ENCODE data around the gene HOXB4.

The HOXB4 gene

DNA sequence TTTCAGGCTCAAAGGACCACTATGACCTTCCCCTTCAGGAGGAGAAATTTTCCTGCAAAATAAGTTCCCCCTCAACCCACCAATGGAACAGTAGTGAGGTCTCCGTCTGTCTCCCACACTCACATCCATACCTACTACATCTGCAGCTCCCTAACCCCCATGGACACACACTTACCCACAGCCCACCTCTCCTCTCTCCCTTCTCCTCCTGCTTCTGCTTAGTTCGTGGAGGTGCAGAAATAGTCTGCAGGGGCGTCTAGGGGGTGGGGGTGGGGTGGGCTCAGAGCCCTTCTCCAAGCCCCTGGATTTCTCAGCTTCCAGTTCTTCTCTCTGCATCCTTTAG is 8.9 kb downstream of the HOXB4 start:
- no peak for DNase-seq

DNA sequence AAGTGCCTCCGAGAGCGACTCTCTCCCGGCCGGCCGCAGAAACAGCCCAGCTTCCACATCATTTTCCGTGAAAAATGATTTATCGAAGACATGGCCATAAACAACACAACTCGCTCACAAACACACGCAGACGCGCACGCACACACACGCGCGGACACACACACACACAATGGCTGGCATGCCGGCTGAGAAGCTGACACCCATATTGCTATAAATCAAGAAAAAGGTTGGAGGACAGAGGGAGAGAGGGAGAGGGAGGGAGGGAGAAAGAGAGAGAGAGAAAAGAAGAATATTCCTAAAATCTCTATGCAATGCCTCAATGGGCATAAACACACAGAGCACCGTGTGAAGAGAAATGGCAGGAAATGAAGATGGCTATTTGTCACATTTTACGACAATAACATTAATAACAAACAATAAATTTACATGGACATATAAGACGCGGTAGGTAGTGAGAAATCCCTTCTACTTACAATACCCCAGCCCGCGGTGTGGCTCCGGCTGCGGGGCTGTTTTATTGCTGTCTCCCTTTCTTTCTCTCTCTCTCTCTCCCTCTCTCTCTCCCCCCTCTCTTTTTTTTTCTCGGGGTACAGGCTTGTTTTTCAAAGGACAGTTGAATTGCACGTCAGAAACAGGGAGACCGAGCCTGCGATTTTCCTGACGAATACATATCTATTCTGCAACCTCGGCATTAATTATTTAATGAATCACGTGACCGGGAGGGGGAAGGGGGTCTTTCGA is 9.5 kb downstream of the HOXB4 start:
- no peak for DNase-seq

GRCh38 chr17:48567646-48568354 is 10.3 kb downstream of the HOXB4 start:
- DNase-seq = no peak

- DNase-seq = no peak
Measured at GRCh38 chr17:48567209-48567608, 10.9 kb downstream of the HOXB4 start.

- DNase-seq = no peak
Measured at GRCh38 chr17:48566717-48567116, 11.4 kb downstream of the HOXB4 start.

DNA sequence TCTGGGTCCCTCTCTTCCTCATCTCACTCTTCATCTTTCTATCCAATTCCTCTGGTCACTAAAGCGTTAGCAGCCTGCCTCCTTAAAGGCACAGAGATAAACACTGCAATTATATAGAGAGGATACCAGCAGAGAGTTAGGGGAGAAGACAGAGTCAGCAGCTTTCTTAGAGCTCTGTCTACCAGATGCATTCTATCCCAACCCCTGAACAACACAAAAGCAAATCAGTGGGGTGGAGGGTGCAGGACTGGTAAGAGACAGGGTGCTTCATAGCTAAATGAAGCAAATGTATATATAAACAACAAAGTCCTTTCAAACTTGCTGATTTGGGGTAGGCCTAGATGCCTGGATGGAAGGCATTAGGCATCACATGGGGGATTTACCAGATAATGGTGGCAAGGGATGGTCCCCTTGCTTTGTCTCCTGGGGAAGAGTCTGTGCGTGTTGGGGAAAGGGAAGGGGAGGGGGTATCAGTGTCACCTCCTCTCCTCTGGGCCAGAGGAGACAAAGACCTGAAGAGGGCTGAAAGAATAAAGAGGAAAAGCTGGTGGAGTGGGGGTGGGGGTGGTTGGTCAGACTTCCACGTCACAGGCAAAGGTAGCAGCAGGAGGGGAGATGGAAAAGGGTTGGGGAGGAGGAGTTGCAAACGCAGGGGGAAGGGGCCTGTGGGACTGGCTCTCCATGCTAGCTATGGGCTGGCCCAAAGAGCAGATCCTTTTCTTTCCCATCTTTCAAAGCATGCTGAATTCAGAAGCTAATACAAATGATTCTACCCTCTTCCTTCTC is 12.0 kb downstream of the HOXB4 start:
- DNase-seq = no peak

DNA sequence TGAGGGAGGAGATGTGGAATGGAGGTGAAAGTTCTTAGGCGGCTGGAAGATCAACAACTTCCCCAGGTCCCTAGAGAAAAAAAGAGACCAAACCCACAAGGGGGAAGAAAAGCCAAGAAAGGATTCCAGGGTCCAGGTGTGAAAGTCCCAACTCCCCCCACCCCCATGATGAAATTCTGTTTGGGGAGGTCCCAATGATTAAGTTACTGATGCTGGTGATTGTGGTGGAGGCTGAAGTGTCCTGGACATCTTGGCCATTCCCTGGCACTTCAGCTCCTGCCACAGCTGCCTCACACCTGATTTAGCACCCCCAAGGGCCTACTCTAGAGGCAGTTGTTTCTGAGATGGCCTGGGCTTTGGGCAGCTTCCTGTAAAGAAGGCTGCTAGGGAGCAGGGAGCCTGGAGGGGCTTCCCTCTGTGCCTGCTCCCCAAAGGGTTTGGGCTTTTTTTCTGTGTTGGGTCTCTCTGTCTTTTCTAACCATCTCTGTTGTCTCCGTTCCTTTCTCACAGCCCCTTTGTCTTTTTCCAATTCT is 13.1 kb downstream of the HOXB4 start:
- DNase-seq = no peak

DNA sequence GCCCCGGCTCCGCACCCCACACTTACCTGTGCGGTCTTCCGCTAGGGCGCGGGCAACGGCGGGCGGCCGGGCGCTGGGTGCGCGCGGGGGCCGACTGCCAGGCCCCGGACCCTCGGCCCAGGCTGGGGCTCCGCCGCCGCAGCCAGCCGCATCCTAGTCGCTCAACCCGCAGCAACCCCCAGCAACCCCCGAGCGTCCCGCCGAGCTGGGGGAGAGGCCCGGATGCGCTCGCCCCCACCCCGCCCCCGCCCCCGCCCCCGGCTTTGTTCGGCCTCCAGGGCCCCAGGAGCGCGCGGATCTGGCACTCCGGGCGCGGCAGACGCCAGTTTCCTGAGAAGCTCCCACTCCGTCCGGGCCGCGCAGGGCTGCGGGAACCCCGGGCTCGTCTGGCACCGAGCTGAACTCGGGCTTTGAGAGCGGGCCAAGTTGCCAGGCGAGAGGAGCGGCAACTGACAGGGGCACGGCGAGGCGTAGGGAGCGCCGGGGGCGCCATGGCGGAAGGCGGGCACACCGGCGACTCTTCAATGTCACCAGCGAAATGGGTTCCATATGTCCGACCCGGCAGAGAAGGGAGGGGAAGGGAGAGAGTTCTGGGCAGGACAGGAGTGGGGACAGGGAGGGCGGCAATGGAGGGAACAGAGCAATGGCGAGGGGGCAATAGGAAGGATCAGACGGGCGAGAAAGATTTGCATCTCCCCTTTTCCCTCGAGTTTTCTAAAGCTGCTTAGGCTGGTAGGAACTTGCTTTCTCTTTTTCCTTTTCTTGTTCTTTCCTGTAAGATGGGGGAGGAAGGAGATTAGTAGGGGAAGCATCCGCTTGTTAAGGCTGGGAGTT is 13.7 kb downstream of the HOXB4 start:
- DNase-seq = no peak

DNA sequence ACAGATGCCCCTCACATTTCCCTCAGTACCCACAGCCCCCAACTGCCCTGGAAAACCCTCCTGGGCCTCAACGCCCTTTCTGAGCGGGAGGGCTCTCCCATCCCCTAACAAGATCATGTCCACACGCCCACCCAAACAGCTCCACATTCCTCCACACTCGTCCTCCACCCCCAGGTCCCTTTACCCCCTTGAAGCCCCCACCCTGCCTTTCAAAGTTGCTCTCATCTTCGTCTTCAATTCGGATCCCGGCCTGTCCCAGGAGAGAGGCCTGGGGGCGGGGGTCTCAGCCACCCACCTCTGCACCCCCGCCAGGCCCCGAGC is 14.3 kb downstream of the HOXB4 start:
- DNase-seq = no peak

DNA sequence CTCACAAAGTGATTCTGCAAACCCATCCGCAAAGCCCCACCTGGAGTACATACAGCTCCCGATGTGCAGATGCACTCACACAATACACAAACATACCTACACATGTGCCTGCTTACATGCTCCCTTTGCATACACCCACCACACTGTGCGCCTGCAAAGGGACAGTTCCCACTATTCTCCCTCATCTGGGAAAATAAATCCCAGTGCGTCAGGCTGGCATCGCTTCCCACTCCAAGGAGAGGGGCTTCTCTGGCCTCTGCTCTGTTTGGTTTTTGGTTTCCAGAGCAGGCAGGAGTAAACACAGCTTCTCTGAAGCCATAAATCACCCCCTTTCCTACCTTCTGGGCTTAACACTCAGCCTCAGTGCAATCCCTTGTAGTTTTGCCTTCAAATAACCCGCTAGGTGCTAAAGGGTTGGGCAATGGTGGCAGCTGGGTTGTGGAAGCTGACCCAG is 14.7 kb downstream of the HOXB4 start:
- no peak for DNase-seq

- DNase-seq = no peak
Measured at GRCh38 chr17:48562934-48563333, 15.2 kb downstream of the HOXB4 start.

GRCh38 chr17:48561884-48562810 is 16.0 kb downstream of the HOXB4 start:
- DNase-seq = no peak

- DNase-seq = no peak
Measured at GRCh38 chr17:48559840-48560817, 18.0 kb downstream of the HOXB4 start.

DNA sequence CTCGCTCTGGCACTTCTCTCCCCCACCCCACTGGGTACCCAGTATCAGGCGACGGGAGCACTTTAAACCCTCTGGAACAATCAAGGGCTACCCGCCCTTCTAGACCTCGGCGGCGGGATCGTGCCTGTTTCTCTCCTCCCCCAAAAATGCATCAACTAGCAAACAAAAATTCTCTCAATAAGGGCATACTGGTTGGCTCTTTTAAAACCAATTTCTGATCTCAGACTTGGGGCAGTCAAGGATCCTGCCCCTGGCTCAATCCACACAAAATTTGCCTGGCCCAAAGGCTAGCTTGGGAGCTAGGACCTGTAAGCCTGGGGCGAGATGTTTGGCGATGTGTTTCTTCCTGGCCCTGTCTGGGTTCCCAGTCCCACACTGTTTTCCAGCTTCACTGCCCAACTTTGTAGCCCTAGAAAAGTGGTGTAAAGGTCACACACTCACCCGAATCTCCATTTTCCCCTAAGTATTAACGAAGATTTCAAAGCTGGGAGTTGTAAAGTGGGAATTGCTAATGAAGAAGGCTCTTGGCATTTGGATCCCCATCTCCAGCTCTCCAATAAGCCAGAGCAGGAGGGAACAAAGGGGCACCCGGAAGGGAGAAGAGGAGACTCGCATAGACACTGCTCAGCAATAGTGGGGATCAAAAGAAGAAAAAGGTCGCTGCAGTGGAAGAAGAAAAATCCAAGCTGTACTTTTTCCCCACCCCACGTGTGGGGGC is 18.9 kb downstream of the HOXB4 start:
- no peak for DNase-seq

GRCh38 chr17:48558831-48559121 is 19.4 kb downstream of the HOXB4 start:
- DNase-seq = no peak

GRCh38 chr17:48558057-48558830 is 19.9 kb downstream of the HOXB4 start:
- no peak for DNase-seq

- DNase-seq = no peak
Measured at GRCh38 chr17:48556576-48557401, 21.4 kb downstream of the HOXB4 start.

DNA sequence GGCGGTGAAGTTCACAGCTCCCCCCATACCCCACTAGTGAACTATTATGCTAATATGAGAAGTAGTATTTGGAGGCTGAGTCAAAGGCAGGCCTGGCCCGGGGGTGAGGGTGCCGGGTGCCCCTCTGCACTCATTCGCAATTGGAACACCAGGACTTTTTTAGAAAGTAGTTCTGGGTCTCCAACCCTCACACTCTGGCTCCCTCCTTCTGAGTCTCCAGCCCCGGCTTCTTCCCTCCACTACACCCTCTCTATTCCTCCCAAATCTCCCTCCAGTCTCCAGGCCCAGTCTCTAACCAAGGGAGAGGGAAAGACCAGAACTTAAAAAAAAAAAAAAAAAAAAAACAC is 21.9 kb downstream of the HOXB4 start:
- DNase-seq = no peak
